Activated CD8-positive, alpha-beta T cell treated with anti-CD3 and anti-CD28 coated beads for 36 hours (primary cell): ENCODE data around the gene MACROD2. TPM values are rescaled to one million over a fixed set of nuclear protein-coding genes. Genes with fewer than 3 reads are reported as not detected.
"Not testable (repeated sequence)": the region's sequence is repeated elsewhere in the genome, so short reads cannot be mapped to it uniquely, and the experiment has no call there.

Source experiments
- ATAC-seq: fragments of 200-7000 bp; cut with Tn5 transposase; one replicate; pipeline ENCODE4 v1.10.0; 2021; ENCODE audit warnings: mild to moderate bottlenecking, moderate library complexity
- CTCF ChIA-PET: fragments of 350-600 bp; sonication (Branson Sonifier 250); formaldehyde crosslinking; loops from one replicate; lab custom pipeline; 2021; ENCODE audit warnings: antibody characterized with exemption; lab: Charles Lee
- POLR2A ChIA-PET: fragments of 350-600 bp; sonication (Branson Sonifier 250); formaldehyde crosslinking; loops from one replicate; lab custom pipeline; 2021; ENCODE audit warnings: antibody characterized with exemption; lab: Charles Lee
- DNase-seq: peaks from one replicate; pipeline ENCODE4 v3.0.0-alpha.2; 2020
- H3K27ac Mint-ChIP-seq: one replicate; pipeline ENCODE4 v1.8.0; 2021; ENCODE audit warnings: mild to moderate bottlenecking, mixed read lengths
- H3K27me3 Mint-ChIP-seq: one replicate; pipeline ENCODE4 v1.8.0; 2021; ENCODE audit warnings: mixed read lengths
- H3K36me3 Mint-ChIP-seq: one replicate; pipeline ENCODE4 v1.8.0; 2021; ENCODE audit warnings: low read depth, mixed read lengths
- H3K4me1 Mint-ChIP-seq: one replicate; pipeline ENCODE4 v1.8.0; 2021; ENCODE audit warnings: low read depth, mixed read lengths
- H3K4me3 Mint-ChIP-seq: one replicate; pipeline ENCODE4 v1.8.0; 2021; ENCODE audit warnings: mild to moderate bottlenecking, moderate library complexity, mixed read lengths
- H3K9me3 Mint-ChIP-seq: one replicate; pipeline ENCODE4 v1.8.0; 2021; ENCODE audit warnings: mixed read lengths
- CTCF ChIP-seq: fragments of 200-600 bp; IDR thresholded peaks from one replicate; pipeline ENCODE4 v1.8.0; 2022; ENCODE audit warnings: antibody characterized with exemption, mild to moderate bottlenecking
- intact Hi-C: fragments of 100-400 bp; cut with micrococcal nuclease; formaldehyde crosslinking; loops from one replicate; pipeline ENCODE4 v1.10.0; 2022
- total RNA-seq, 2 experiments: library from RNA; stranded (reverse); gene quantifications; one replicate each; pipeline ENCODE4 v1.2.3, GENCODE V29; 2021

MACROD2 gene
- total RNA-seq, 2 experiments from 2014 or later = not detected

DNA sequence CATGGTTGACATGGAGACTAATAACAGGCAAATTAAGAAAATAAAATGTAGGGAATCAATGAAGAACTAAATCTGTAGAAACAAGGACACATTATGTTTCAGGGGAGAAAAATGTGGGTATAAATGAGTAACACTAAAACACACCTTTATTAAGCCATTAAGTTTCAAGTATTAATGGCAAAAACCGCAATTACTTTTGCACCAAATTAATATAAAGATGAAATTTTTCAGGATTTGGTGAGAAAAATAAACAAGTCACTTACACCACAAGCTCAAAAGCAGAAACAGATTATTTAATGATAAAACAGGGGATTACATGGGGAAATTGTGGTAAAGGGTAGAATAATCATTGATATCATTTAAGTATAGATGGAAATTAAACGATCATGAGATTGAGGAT lies 1135.9 kb downstream of the MACROD2 start:
- H3K4me3 Mint-ChIP-seq = no peak overlapping the region
- ATAC-seq = no peak
- intact Hi-C loops = no loop called here
- H3K27me3 Mint-ChIP-seq = no peaks in the 10 kb centered on the region
- no peak for TF ChIP-seq CTCF
- no peaks in the 10 kb centered on the region for H3K9me3 Mint-ChIP-seq
- no peak overlapping the region for H3K27ac Mint-ChIP-seq
- H3K4me1 Mint-ChIP-seq = no peaks in the 10 kb centered on the region
- DNase-seq = no peak
- H3K36me3 Mint-ChIP-seq = no peaks in the 10 kb centered on the region
- ChIA-PET POLR2A (no interaction called here), CTCF (no interaction called here)

GRCh38 chr20:15138548-15139126 lies 1143.3 kb downstream of the MACROD2 start:
- ChIA-PET POLR2A (no interaction called here), CTCF (no interaction called here)
- no peaks in the 10 kb centered on the region for H3K27me3 Mint-ChIP-seq
- ATAC-seq (no peak), DNase-seq (no peak)
- H3K4me1 Mint-ChIP-seq = no peaks in the 10 kb centered on the region
- no peaks in the 10 kb centered on the region for H3K36me3 Mint-ChIP-seq
- no peaks in the 10 kb centered on the region for H3K9me3 Mint-ChIP-seq
- no peak overlapping the region for H3K27ac Mint-ChIP-seq
- TF ChIP-seq CTCF = no peak
- H3K4me3 Mint-ChIP-seq = no peak overlapping the region
- intact Hi-C loops = no loop called here

DNA sequence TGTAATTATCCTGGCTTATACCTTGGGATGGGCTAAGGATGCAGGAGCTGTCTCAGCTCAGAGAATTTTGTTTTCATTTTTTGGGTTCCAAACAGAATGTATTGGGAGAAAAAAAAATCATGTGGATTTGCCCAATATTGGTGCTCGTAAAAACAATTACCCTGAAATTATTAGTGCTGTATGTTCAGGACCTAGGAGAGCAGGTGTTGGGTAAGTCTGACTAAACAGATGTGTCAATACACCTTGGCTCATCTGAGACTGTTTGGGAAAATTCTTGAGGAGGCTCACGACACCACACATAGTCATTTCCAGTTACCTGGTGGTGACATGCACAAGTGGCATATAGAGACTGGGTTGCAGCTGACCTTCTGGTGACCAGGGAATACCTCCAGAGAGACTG lies 1144.2 kb downstream of the MACROD2 start:
- ATAC-seq = no peak
- Mint-ChIP-seq H3K4me1 (no peaks in the 10 kb centered on the region), H3K4me3 (no peak overlapping the region), H3K36me3 (no peaks in the 10 kb centered on the region), H3K27ac (no peak overlapping the region), H3K27me3 (no peaks in the 10 kb centered on the region), H3K9me3 (no peaks in the 10 kb centered on the region)
- no peak for DNase-seq
- TF ChIP-seq CTCF = no peak
- ChIA-PET CTCF (no interaction called here), POLR2A (no interaction called here)
- intact Hi-C loops = no loop called here

- intact Hi-C loops = no loop called here
- POLR2A ChIA-PET = no interaction called here
- Mint-ChIP-seq H3K4me3 (no peak overlapping the region), H3K27ac (no peak overlapping the region), H3K9me3 (no peaks in the 10 kb centered on the region), H3K36me3 (no peaks in the 10 kb centered on the region), H3K4me1 (no peaks in the 10 kb centered on the region), H3K27me3 (no peaks in the 10 kb centered on the region)
- no peak for TF ChIP-seq CTCF
- CTCF ChIA-PET = no interaction called here
- no peak for ATAC-seq
- no peak for DNase-seq
Measured at GRCh38 chr20:15140286-15140685, 1145.0 kb downstream of the MACROD2 start.

- ATAC-seq, H3K9me3 Mint-ChIP-seq, H3K27ac Mint-ChIP-seq, H3K4me1 Mint-ChIP-seq, H3K36me3 Mint-ChIP-seq, H3K27me3 Mint-ChIP-seq, POLR2A ChIA-PET, H3K4me3 Mint-ChIP-seq, CTCF ChIA-PET, DNase-seq, intact Hi-C loops: not testable (repeated sequence)
Measured at GRCh38 chr20:15140940-15141339, 1145.6 kb downstream of the MACROD2 start.

DNA sequence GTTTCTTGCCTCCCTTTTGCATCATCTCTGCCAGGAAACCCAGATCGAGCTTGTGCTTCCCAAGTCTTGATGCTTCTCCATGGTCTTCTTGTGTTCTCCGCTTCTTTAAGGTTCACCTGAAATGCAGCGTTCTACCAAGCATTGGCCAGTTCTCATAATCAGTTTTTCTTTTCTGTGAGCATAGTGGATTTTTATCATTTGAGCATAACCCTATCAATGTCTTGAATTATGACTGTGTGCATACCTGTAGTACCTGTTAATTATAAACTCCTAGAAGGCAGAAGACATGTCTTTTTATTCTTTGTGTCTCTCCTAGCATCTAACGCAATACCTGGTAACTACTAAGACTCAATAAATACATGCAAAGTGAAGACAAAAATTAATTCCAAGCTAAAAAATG lies 1146.5 kb downstream of the MACROD2 start:
- H3K4me1 Mint-ChIP-seq = no peaks in the 10 kb centered on the region
- no peak overlapping the region for H3K27ac Mint-ChIP-seq
- no peaks in the 10 kb centered on the region for H3K36me3 Mint-ChIP-seq
- ATAC-seq (no peak), DNase-seq (no peak)
- intact Hi-C loops = no loop called here
- H3K27me3 Mint-ChIP-seq = no peaks in the 10 kb centered on the region
- no peak for TF ChIP-seq CTCF
- CTCF ChIA-PET = no interaction called here
- POLR2A ChIA-PET = no interaction called here
- H3K4me3 Mint-ChIP-seq = no peak overlapping the region
- H3K9me3 Mint-ChIP-seq = no peaks in the 10 kb centered on the region
